Measurements from ENCODE around the gene AIFM1.
"Not testable (repeated sequence)": the region's sequence is repeated elsewhere in the genome, so short reads cannot be mapped to it uniquely, and the experiment has no call there.

AIFM1 gene

DNA sequence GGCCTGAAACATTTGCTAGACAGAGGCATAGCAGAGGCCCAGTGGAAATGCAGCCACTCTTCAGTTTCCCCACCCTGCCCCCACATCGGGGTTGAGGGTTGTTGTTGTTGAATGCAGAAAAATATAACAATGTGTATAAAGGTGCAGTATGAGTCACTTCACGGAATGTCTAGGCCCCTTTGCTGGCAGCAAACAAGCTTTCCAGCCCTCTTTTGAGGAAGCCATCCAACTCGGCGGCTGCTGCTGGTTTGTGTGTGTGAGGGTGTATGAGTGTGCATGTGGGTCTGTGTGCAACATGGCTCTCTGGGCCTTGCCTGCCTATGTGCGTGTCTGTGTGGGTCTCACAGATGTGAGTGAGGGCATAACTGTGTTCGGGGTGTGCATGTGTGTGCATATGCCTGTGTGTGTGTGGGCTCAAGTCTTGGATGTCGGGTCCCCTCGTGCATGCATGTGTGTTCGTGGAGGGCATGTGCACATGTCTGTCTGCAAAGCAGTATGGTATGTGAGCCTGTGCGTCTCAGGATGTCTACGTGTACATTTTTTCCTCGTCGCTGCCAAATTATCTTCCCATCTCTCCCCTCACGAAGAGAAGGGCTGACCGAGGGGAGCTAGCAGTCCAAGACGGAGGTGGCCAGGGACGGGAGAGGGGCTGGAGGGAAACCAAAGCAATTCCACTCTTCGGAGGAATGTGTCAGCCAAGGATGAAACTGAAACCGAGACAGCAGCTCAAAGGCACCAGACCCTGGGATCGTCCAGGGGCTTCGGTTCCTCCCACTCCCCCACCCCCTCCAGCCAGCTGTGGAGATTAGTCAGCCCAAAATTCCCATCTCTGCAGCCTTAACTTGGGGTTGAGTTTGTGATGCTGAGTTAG lies 47.0 kb downstream of the AIFM1 start:
- in situ Hi-C loops (cut with MboI; ENCODE audit: low pct_unique_long_range_greater_than_20kb, low sequenced_read_pairs, unreplicated experiment): no loop called here
- TF ChIP-seq, protein P1, sequence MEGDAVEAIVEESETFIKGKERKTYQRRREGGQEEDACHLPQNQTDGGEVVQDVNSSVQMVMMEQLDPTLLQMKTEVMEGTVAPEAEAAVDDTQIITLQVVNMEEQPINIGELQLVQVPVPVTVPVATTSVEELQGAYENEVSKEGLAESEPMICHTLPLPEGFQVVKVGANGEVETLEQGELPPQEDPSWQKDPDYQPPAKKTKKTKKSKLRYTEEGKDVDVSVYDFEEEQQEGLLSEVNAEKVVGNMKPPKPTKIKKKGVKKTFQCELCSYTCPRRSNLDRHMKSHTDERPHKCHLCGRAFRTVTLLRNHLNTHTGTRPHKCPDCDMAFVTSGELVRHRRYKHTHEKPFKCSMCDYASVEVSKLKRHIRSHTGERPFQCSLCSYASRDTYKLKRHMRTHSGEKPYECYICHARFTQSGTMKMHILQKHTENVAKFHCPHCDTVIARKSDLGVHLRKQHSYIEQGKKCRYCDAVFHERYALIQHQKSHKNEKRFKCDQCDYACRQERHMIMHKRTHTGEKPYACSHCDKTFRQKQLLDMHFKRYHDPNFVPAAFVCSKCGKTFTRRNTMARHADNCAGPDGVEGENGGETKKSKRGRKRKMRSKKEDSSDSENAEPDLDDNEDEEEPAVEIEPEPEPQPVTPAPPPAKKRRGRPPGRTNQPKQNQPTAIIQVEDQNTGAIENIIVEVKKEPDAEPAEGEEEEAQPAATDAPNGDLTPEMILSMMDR (IDR thresholded peaks at IDR 0.05; ENCODE audit: extremely low read depth, insufficient read depth, missing control alignments): no peak
- DNase-seq (ENCODE audit: low spot score): no peak

DNA sequence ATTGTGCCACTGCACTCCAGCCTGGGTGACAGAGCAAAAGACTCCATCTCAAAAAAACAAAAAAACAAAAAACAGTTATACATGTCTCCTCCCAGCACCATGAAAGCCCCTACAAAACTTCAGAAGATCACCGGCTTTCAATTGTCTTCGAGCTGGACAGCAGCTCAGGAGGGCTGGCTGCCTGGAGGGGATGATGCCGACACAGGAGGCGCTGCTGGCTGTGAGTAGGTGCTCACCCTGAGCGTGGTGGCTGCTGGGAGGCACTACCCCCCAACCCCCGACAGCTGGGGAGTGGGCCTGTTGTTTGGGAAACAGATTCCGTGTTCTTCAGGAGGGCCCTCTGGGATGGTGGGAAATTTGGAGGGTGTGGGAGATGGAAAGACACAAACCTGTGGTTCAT lies 48.5 kb downstream of the AIFM1 start:
- no peak for DNase-seq (ENCODE audit: low spot score)
- TF ChIP-seq, protein P1 (IDR thresholded peaks at IDR 0.05; ENCODE audit: extremely low read depth, insufficient read depth, missing control alignments): no peak
- in situ Hi-C loops (cut with MboI; ENCODE audit: low pct_unique_long_range_greater_than_20kb, low sequenced_read_pairs, unreplicated experiment): no loop called here

DNA sequence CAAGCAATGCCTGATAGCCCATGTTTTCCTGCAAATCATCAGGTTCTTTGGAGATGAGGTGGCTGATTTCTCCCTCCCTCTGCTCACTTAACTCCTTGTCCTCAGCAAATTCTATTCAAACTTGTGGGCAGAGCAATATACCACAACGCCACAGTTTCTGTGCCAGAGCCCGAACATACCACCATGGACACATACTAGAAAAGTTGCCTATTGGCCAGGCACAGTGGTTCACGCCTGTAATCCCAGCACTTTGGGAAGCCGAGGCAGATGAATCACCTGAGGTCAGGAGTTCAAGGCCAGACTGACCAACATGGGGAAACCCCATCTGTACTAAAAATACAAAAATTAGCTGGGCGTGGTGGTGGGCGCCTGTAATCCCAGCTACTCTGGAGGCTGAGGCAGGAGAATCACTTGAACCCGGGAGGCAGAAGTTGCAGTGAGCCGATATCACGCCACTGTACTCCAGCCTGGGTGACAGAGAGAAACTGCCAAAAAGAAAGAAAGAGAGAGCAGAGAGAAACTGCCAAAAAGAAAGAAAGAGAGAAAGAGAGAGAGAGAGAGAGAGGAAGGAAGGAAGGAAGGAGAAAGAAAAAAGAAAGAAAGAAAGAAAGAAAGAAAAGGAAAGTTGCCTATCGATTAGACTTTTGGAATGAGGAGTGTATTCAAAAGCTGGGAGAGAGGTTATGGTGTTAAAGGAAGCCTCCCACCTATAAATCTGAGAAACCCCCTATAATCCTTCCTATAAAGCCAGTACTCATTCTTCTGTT lies 50.3 kb downstream of the AIFM1 start:
- DNase-seq (ENCODE audit: low spot score); in situ Hi-C loops (cut with MboI; ENCODE audit: low pct_unique_long_range_greater_than_20kb, low sequenced_read_pairs, unreplicated experiment): not testable (repeated sequence)

DNA sequence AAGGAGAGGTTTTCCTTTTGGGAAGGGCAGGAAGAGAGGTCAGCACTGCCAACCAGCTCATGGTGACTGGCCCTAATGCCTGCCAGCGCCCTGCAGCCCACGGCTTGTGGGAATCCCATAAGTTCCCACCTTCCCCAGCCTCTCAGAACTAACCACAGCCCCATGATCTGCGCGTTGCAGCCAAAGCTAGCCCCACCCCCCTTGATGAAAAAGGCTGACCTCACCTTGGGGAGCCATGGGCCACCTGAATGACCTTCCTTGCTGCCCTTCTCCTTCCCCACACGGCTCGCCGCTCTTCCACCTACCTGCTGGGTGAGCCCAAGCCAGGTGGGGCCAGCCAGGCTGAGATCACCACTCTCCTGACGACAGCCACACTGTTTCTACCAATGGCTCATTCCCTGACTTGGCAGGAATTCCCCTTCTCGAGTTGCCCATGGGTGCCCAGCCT lies 51.5 kb downstream of the AIFM1 start:
- in situ Hi-C loops (cut with MboI; ENCODE audit: low pct_unique_long_range_greater_than_20kb, low sequenced_read_pairs, unreplicated experiment): no loop called here
- TF ChIP-seq, protein P1 (IDR thresholded peaks at IDR 0.05; ENCODE audit: extremely low read depth, insufficient read depth, missing control alignments): no peak
- DNase-seq (ENCODE audit: low spot score): no peak

DNA sequence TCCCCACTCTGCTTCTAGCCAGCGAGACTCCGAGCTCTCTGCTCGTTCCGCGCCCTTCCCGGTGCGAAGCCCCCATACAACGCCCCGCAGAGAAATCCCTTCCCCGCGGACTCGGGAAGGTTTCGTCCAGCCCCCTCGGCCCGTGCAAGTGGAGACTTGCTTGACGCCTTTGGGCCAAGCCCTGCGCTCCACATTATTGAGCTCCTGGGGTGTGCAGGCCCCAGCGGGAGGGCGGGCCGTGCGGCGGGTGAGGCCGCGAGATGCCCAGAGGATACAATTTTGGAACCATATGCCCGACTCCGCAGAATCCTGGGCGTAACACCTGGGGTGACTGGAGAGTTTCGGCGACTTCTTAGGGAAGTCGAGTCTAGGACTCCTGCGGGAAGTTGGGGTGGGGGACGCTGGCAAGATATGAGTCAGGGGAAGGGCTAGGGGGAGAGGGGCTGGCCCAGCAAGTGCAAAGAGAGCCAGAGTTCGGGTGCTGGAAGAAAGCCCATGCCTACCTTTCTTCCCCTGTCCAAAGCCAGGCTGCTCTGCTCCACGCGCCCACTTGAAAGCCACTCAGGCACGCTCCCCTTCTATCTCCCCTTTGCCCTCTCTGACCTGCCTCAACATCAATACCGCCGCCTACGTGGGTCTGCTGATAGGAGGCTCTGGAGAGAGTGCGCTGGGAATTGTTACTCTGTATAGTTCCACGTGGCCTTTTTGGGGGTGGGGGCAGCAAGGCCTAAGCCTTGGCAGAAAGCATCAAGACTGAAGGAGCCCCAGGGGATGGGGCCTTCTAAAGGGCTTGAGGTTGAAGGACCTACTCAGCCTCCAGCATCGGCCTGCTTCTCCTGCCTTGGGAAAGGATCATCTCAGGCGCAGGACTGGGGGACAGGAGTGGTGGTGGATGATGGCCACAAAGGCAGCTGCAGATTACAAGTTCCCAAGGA lies 54.2 kb downstream of the AIFM1 start:
- no peak for DNase-seq (ENCODE audit: low spot score)
- TF ChIP-seq, protein P1 (IDR thresholded peaks at IDR 0.05; ENCODE audit: extremely low read depth, insufficient read depth, missing control alignments): no peak
- in situ Hi-C loops (cut with MboI; ENCODE audit: low pct_unique_long_range_greater_than_20kb, low sequenced_read_pairs, unreplicated experiment): no loop called here

DNA sequence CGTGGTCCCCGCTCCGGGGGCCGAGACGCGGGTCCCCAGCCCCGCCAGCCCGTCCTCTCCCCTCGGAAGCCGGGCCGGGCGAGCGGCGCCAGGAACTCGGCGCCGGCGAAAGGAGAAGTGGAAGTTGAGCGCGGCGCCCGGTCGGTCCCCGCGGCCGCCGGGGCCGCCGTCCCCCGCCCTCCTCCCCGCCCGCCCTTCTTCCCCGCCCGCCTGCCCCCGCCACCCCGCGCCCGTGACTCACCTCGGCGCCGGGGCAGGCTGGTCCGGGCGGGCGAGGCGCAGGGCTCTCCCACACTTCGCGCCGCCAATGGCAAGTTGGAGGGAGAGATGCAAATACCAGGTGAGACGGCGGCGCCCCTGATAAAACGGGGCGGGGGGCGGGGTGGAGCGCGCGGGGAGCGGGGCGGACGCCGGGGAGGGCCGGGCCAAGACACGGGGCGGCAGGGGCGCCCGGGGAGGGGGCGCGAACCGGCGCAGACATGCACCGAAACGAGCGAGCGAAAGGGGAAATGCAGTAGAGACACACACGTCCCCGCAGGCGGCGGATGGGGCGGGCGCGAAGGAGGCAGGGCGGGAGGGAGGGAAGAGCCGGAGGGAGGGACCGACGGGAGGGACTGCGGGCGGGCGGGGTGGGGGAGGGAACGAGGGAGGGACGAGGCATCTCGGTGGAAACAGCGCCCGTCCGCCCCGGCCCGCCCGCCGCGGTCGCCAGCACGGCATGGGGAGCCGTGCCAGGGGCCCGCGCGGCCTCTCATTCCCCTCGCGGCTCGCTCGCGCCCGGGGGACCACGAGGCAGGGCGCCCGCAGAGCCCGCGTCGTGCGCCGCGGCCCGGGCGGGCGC lies 55.0 kb downstream of the AIFM1 start, which contains the start of gene ELF4:
Gene ELF4, minus strand, starts transcription at position 119 of the 841 bp plus-strand sequence. CDS start 29,167 bp downstream, outside the sequence.
- TF ChIP-seq, protein P1 (IDR thresholded peaks at IDR 0.05; ENCODE audit: extremely low read depth, insufficient read depth, missing control alignments): no peak
- peak; percentile 83 for DNase-seq (ENCODE audit: low spot score)
- in situ Hi-C loops (cut with MboI; ENCODE audit: low pct_unique_long_range_greater_than_20kb, low sequenced_read_pairs, unreplicated experiment): no loop called here
